Gastroesophageal sphincter (tissue), 3 donors: ENCODE data around the gene DPM1.

Experiments used
- POLR2A ChIP-seq, 2 donors: fragments of 450-650 bp; IDR thresholded peaks; one replicate each; pipeline ENCODE4 v1.6.1; 2017; ENCODE audit warnings: antibody characterized with exemption in 2 of 2, mild to moderate bottlenecking in 2 of 2, moderate library complexity in 1 of 2
- TF ChIP-seq, protein P1 (sequence below), 4 experiments: fragments of 200-600 bp in 2 of 4; fragments of 450-650 bp in 2 of 4; sonication (generic) in 1 of 4; IDR thresholded peaks; one replicate each; pipeline ENCODE4 v1.5.1; 2017 to 2019; ENCODE audit warnings: antibody characterized with exemption in 4 of 4, mild to moderate bottlenecking in 2 of 4, moderate library complexity in 2 of 4

GRCh38 chr20:50953821-50954220 is 4.5 kb downstream of the DPM1 start:
- TF ChIP-seq, protein P1, sequence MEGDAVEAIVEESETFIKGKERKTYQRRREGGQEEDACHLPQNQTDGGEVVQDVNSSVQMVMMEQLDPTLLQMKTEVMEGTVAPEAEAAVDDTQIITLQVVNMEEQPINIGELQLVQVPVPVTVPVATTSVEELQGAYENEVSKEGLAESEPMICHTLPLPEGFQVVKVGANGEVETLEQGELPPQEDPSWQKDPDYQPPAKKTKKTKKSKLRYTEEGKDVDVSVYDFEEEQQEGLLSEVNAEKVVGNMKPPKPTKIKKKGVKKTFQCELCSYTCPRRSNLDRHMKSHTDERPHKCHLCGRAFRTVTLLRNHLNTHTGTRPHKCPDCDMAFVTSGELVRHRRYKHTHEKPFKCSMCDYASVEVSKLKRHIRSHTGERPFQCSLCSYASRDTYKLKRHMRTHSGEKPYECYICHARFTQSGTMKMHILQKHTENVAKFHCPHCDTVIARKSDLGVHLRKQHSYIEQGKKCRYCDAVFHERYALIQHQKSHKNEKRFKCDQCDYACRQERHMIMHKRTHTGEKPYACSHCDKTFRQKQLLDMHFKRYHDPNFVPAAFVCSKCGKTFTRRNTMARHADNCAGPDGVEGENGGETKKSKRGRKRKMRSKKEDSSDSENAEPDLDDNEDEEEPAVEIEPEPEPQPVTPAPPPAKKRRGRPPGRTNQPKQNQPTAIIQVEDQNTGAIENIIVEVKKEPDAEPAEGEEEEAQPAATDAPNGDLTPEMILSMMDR (IDR thresholded peaks at IDR 0.05): no peak
- no peak for TF ChIP-seq POLR2A (IDR thresholded peaks at IDR 0.05)
